ENCODE data around the gene NTRK1.

DNA sequence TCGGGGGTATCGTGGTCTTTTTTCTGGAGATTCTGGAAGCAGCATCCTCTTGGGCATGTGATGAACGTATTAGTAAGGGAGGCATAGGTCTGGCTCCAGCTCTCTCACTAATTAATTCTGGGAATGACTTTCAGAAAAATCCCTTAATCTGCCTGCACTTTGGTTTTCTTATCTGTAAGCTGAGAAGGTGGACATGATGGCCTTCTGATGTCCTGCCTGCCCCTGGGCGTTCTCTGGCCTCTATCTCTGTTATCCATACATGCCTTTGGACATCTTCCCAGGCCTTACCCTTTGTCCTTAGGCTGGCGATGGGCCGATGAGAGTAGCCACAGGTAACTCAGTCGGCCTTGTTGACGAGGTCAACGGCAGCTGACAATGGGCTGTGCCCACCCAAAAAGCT lies 8.8 kb downstream of the NTRK1 start:
- TF ChIP-seq, protein P1, sequence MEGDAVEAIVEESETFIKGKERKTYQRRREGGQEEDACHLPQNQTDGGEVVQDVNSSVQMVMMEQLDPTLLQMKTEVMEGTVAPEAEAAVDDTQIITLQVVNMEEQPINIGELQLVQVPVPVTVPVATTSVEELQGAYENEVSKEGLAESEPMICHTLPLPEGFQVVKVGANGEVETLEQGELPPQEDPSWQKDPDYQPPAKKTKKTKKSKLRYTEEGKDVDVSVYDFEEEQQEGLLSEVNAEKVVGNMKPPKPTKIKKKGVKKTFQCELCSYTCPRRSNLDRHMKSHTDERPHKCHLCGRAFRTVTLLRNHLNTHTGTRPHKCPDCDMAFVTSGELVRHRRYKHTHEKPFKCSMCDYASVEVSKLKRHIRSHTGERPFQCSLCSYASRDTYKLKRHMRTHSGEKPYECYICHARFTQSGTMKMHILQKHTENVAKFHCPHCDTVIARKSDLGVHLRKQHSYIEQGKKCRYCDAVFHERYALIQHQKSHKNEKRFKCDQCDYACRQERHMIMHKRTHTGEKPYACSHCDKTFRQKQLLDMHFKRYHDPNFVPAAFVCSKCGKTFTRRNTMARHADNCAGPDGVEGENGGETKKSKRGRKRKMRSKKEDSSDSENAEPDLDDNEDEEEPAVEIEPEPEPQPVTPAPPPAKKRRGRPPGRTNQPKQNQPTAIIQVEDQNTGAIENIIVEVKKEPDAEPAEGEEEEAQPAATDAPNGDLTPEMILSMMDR (conservative IDR thresholded peaks at IDR 0.05) = no peak
- no peak for TF ChIP-seq EZH2 (IDR thresholded peaks at IDR 0.05; ENCODE audit: low read depth)

Data from PC-9 (cell line).